Neural cell (in vitro differentiated cells): ENCODE results near the gene UBXN4. TPM values are rescaled to one million over a fixed set of nuclear protein-coding genes. Genes with fewer than 3 reads are reported as not detected.

Source experiments
- H2AFZ ChIP-seq: fragments of 200-600, 300-800 bp; sonication (generic), shearing (Covaris generic); 2 replicates; pipeline ENCODE4 v1.6.0; 2014; ENCODE audit warnings: low read depth, mild to moderate bottlenecking, antibody characterized with exemption, low read length, moderate library complexity
- H3F3A ChIP-seq: fragments of 200-600 bp; shearing (Covaris generic); 2 replicates; pipeline ENCODE4 v1.6.1; 2016; ENCODE audit warnings: mild to moderate bottlenecking, moderate library complexity, mixed read lengths, antibody characterized with exemption, low read length; ENCODE audit not compliant: insufficient read depth, poor library complexity, severe bottlenecking
- H3K27ac ChIP-seq: fragments of 200-600, 300-800 bp; sonication (generic), shearing (Covaris generic); 2 replicates; pipeline ENCODE4 v1.5.1; 2014; ENCODE audit warnings: mild to moderate bottlenecking, low read length, moderate library complexity
- H3K27me3 ChIP-seq: fragments of 300-800, 200-600 bp; sonication (generic), shearing (Covaris generic); 2 replicates; pipeline ENCODE4 v1.6.0; 2014; ENCODE audit warnings: mild to moderate bottlenecking, low read depth, low read length, moderate library complexity; ENCODE audit not compliant: insufficient read depth
- H3K36me3 ChIP-seq: fragments of 300-800, 200-600 bp; sonication (generic), shearing (Covaris generic); 2 replicates; pipeline ENCODE4 v1.5.1; 2014; ENCODE audit warnings: mild to moderate bottlenecking, antibody characterized with exemption, low read length, moderate library complexity; ENCODE audit not compliant: insufficient read depth
- H3K4me2 ChIP-seq: fragments of 300-800, 200-600 bp; sonication (generic), shearing (Covaris generic); 2 replicates; pipeline ENCODE4 v1.6.0; 2014; ENCODE audit warnings: mild to moderate bottlenecking, low read length
- H3K4me3 ChIP-seq: fragments of 300-800, 200-600 bp; sonication (generic), shearing (Covaris generic); 2 replicates; pipeline ENCODE4 v1.5.1; 2014; ENCODE audit warnings: mild to moderate bottlenecking, low read length, moderate library complexity
- H3K79me2 ChIP-seq: fragments of 200-600 bp; shearing (Covaris generic); replicated peaks from 2 replicates; pipeline ENCODE4 v1.6.0; 2014; ENCODE audit warnings: mild to moderate bottlenecking, low read length, moderate library complexity; ENCODE audit not compliant: insufficient read depth
- H3K9ac ChIP-seq: fragments of 300-800, 200-600 bp; sonication (generic), shearing (Covaris generic); 2 replicates; pipeline ENCODE4 v1.6.1; 2016; ENCODE audit warnings: mild to moderate bottlenecking, low read length, mixed read lengths
- H3K9me2 ChIP-seq: fragments of 200-600 bp; shearing (Covaris generic); 2 replicates; pipeline ENCODE4 v1.6.1; 2016; ENCODE audit warnings: mild to moderate bottlenecking, low read length, mixed read lengths; ENCODE audit not compliant: insufficient read depth
- H3K9me3 ChIP-seq: fragments of 200-600, 300-800 bp; sonication (generic), shearing (Covaris generic); 2 replicates; pipeline ENCODE4 v1.6.1; 2016; ENCODE audit warnings: mild to moderate bottlenecking, mixed run types, low read length, moderate library complexity, mixed read lengths
- H4K20me1 ChIP-seq: fragments of 200-600 bp; shearing (Covaris generic); 2 replicates; pipeline ENCODE4 v1.6.1; 2016; ENCODE audit warnings: mild to moderate bottlenecking, mixed run types; ENCODE audit not compliant: insufficient read depth
- EP300 ChIP-seq: fragments of 450-650 bp; conservative IDR thresholded peaks from 2 replicates; pipeline ENCODE4 v1.6.1; 2014; ENCODE audit warnings: antibody characterized with exemption, mild to moderate bottlenecking, moderate library complexity; ENCODE audit not compliant: poor library complexity, severe bottlenecking
- EZH2 ChIP-seq: fragments of 200-600, 300-800 bp; shearing (Covaris generic), sonication (generic); IDR thresholded peaks from 2 replicates; pipeline ENCODE4 v1.6.1; 2014; ENCODE audit warnings: antibody characterized with exemption, low read length, borderline replicate concordance, mild to moderate bottlenecking; ENCODE audit not compliant: insufficient read depth, poor library complexity, severe bottlenecking
- MXI1 ChIP-seq: fragments of 450-650 bp; conservative IDR thresholded peaks from 2 replicates; pipeline ENCODE4 v1.6.1; 2014; ENCODE audit warnings: antibody characterized with exemption, mild to moderate bottlenecking; ENCODE audit not compliant: poor library complexity, severe bottlenecking
- POLR2AphosphoS5 ChIP-seq: IDR thresholded peaks from 2 replicates; pipeline ENCODE4 v1.6.1; 2012
- RAD21 ChIP-seq: fragments of 450-650 bp; conservative IDR thresholded peaks from 2 replicates; pipeline ENCODE4 v1.6.1; 2014; ENCODE audit warnings: antibody characterized with exemption, mild to moderate bottlenecking, moderate library complexity
- SMC3 ChIP-seq: fragments of 450-650 bp; conservative IDR thresholded peaks from 2 replicates; pipeline ENCODE4 v1.6.1; 2014; ENCODE audit warnings: antibody characterized with exemption, mild to moderate bottlenecking, moderate library complexity; ENCODE audit not compliant: poor library complexity
- TAF1 ChIP-seq: IDR thresholded peaks from 2 replicates; pipeline ENCODE4 v1.6.1; 2012; ENCODE audit warnings: low read depth
- polyA plus RNA-seq: library from polyadenylated mRNA; depleted of rRNA; stranded (reverse); fragments of >200 nt; gene quantifications from 2 replicates; pipeline ENCODE4 v1.2.3, GENCODE V29; 2014
- TF ChIP-seq, protein P1 (sequence below): IDR thresholded peaks from 2 replicates; pipeline ENCODE4 v1.6.1; 2012; ENCODE audit warnings: borderline replicate concordance
- TF ChIP-seq, protein P2 (sequence below): fragments of 450-650 bp; IDR thresholded peaks from 2 replicates; pipeline ENCODE4 v1.5.1; 2014; ENCODE audit warnings: antibody characterized with exemption, mild to moderate bottlenecking, moderate library complexity; ENCODE audit not compliant: poor library complexity, severe bottlenecking

UBXN4 gene
- polyA plus RNA-seq, 1 donor from 2014 or later = 158 TPM

DNA sequence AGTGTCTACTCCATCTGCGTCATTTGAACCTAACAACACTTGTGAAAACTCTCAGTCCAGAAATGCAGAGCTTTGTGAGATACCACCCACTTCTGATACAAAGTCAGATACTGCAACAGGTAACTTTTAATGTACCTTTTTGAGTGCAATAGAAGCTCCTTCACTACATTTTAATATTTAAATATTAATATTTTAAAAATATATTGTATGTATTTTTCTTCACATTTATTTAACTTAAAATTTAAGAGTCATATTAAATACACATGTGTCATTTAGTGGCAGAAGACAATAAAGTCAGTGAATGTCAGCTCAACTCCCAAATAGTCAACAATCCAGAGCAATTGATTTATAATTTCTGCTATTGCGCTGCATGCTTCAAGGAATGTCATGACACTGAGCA is 13.9 kb downstream of the UBXN4 start:
- Histone ChIP-seq H3K9me3 (no peaks in the 10 kb centered on the region), H3K9me2 (no peaks in the 10 kb centered on the region), H3K4me2 (no peak overlapping the region), H3K79me2 (peaks cover 13% of the 10 kb centered on the region), H3K4me3 (no peak overlapping the region), H3F3A (no peaks in the 10 kb centered on the region), H3K27me3 (no peaks in the 10 kb centered on the region), H3K36me3 (peaks cover 30% of the 10 kb centered on the region), H3K9ac (no peak overlapping the region), H4K20me1 (no peaks in the 10 kb centered on the region), H3K27ac (no peak overlapping the region), H2AFZ (no peak overlapping the region)
- TF ChIP-seq RAD21 (no peak), TAF1 (no peak), SMC3 (no peak), EP300 (no peak)

GRCh38 chr2:135756692-135757091 is 15.0 kb downstream of the UBXN4 start:
- H3K36me3 ChIP-seq = peaks cover 30% of the 10 kb centered on the region
- peaks cover 13% of the 10 kb centered on the region for H3K79me2 ChIP-seq

More at GRCh38 chr2:135756692-135757091, 15.0 kb downstream of the UBXN4 start:
- Histone ChIP-seq H4K20me1 (no peaks in the 10 kb centered on the region), H3F3A (no peaks in the 10 kb centered on the region), H3K9ac (no peak overlapping the region), H3K9me3 (no peaks in the 10 kb centered on the region), H3K4me2 (no peak overlapping the region), H3K27me3 (no peaks in the 10 kb centered on the region), H3K9me2 (no peaks in the 10 kb centered on the region), H2AFZ (no peak overlapping the region), H3K4me3 (no peak overlapping the region), H3K27ac (no peak overlapping the region)
- TF ChIP-seq EP300 = no peak
- no peak for TF ChIP-seq TAF1
- TF ChIP-seq EZH2 = no peak
- TF ChIP-seq, protein P1, sequence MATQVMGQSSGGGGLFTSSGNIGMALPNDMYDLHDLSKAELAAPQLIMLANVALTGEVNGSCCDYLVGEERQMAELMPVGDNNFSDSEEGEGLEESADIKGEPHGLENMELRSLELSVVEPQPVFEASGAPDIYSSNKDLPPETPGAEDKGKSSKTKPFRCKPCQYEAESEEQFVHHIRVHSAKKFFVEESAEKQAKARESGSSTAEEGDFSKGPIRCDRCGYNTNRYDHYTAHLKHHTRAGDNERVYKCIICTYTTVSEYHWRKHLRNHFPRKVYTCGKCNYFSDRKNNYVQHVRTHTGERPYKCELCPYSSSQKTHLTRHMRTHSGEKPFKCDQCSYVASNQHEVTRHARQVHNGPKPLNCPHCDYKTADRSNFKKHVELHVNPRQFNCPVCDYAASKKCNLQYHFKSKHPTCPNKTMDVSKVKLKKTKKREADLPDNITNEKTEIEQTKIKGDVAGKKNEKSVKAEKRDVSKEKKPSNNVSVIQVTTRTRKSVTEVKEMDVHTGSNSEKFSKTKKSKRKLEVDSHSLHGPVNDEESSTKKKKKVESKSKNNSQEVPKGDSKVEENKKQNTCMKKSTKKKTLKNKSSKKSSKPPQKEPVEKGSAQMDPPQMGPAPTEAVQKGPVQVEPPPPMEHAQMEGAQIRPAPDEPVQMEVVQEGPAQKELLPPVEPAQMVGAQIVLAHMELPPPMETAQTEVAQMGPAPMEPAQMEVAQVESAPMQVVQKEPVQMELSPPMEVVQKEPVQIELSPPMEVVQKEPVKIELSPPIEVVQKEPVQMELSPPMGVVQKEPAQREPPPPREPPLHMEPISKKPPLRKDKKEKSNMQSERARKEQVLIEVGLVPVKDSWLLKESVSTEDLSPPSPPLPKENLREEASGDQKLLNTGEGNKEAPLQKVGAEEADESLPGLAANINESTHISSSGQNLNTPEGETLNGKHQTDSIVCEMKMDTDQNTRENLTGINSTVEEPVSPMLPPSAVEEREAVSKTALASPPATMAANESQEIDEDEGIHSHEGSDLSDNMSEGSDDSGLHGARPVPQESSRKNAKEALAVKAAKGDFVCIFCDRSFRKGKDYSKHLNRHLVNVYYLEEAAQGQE = no peak
- TF ChIP-seq, protein P2, sequence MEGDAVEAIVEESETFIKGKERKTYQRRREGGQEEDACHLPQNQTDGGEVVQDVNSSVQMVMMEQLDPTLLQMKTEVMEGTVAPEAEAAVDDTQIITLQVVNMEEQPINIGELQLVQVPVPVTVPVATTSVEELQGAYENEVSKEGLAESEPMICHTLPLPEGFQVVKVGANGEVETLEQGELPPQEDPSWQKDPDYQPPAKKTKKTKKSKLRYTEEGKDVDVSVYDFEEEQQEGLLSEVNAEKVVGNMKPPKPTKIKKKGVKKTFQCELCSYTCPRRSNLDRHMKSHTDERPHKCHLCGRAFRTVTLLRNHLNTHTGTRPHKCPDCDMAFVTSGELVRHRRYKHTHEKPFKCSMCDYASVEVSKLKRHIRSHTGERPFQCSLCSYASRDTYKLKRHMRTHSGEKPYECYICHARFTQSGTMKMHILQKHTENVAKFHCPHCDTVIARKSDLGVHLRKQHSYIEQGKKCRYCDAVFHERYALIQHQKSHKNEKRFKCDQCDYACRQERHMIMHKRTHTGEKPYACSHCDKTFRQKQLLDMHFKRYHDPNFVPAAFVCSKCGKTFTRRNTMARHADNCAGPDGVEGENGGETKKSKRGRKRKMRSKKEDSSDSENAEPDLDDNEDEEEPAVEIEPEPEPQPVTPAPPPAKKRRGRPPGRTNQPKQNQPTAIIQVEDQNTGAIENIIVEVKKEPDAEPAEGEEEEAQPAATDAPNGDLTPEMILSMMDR = no peak
- TF ChIP-seq MXI1 = no peak
- TF ChIP-seq POLR2AphosphoS5 = no peak
- no peak for TF ChIP-seq RAD21
- no peak for TF ChIP-seq SMC3
